ENCODE measurements around the gene ERC2.

Gene ERC2

DNA sequence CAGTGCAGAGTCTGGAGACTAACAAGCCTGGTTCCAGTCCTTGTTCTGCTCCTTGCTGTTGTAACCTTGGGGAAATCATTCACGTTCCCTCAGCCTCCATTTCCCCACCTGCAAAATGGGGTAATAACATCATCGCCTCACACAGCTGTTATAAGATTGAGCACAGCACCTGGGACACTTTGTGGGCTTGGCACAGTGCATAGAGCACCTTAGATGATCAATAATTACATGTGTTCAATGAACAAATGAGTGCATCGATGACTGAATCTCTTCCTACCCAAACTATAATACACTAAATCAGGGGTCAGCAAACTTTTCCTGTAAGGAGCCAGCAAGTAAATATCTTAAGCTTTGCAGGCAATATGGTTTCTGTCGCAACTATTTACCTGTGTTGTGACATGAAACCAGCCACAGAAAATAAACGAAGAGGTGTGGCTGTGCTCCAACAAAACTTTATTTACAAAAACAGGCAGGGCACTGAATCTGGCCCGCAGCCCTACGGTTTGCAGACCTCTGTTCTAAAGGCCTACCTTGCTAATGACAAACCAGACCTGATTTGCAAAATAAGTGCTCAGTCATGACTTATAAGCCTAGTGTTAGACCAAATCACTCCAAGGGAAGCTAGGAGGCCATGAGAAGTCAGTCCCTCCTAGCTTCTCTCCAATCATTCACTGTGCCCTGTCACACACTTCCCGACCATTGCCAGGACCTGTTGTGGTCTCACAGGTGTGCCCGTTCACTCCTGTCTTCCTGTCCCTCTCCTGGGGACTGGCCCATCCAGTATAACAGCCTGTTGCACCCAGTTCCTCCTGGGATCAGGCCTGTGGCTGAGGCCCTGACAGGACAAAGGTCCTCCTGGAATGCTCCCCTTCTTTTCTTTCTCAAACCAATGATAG, 831.7 kb downstream of the ERC2 start:
- Histone ChIP-seq H3K79me2 (ENCODE audit: control insufficient read depth, insufficient read depth, low read length, unreplicated experiment) (no peaks in the 10 kb centered on the region), H2AFZ (ENCODE audit: low read length, unreplicated experiment) (no peak overlapping the region), H3K27ac (ENCODE audit: low read depth, low read length) (no peak overlapping the region), H3K4me3 (ENCODE audit: low read depth, low read length) (no peak overlapping the region), H3K36me3 (ENCODE audit: insufficient read depth, low read length) (no peaks in the 10 kb centered on the region), H3K4me1 (ENCODE audit: control insufficient read depth, insufficient read depth, low read length, unreplicated experiment) (no peaks in the 10 kb centered on the region), H3K27me3 (ENCODE audit: insufficient read depth, low read length) (no peaks in the 10 kb centered on the region)

DNA sequence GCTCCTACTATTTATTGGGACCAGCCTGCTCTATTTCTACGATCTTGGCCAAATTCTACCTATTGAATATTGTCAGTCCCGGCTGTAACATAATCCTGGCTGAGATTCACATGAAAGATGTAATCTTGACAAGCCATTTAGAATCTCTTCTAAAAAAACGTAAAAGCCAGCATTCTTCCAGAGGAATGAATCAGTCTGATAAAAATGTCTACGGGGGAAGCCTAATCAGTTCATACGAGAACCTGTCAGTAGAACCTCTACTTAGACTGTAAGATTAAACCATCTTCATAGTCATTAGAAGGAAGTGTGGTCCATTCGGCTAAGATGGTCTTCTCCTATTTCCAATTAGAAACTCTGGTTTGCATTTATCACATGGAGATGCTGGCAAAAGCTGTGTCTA, 833.9 kb downstream of the ERC2 start:
- no peaks in the 10 kb centered on the region for H3K79me2 ChIP-seq (ENCODE audit: control insufficient read depth, insufficient read depth, low read length, unreplicated experiment)
- H3K27me3 ChIP-seq (ENCODE audit: insufficient read depth, low read length), result no peaks in the 10 kb centered on the region
- H3K27ac ChIP-seq (ENCODE audit: low read depth, low read length), result no peak overlapping the region
- H3K4me1 ChIP-seq (ENCODE audit: control insufficient read depth, insufficient read depth, low read length, unreplicated experiment), result no peaks in the 10 kb centered on the region
- no peak overlapping the region for H2AFZ ChIP-seq (ENCODE audit: low read length, unreplicated experiment)
- no peaks in the 10 kb centered on the region for H3K36me3 ChIP-seq (ENCODE audit: insufficient read depth, low read length)
- H3K4me3 ChIP-seq (ENCODE audit: low read depth, low read length), result no peak overlapping the region

DNA sequence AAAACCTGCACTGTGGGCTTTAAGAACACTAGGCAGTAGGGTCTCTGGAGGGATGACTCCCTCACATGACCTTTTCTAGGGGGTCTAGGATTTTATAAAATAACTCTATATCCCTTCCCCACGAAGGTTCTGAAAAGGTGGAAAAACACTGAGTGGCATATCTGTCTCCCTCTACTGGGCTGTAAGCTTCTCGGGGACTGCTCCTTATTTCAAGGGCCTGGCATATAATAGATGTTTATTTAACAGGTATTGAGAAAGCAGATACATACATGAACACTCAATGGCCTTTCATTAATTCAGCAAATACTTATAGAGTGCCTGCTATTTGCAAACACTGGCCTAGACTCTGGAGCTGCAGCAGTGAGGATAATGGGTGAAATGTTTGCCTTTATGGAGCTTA, 834.9 kb downstream of the ERC2 start:
- no peak overlapping the region for H3K4me3 ChIP-seq (ENCODE audit: low read depth, low read length)
- H3K36me3 ChIP-seq (ENCODE audit: insufficient read depth, low read length), result no peaks in the 10 kb centered on the region
- no peaks in the 10 kb centered on the region for H3K79me2 ChIP-seq (ENCODE audit: control insufficient read depth, insufficient read depth, low read length, unreplicated experiment)
- H3K4me1 ChIP-seq (ENCODE audit: control insufficient read depth, insufficient read depth, low read length, unreplicated experiment), result no peaks in the 10 kb centered on the region
- H2AFZ ChIP-seq (ENCODE audit: low read length, unreplicated experiment), result no peak overlapping the region
- no peak overlapping the region for H3K27ac ChIP-seq (ENCODE audit: low read depth, low read length)
- no peaks in the 10 kb centered on the region for H3K27me3 ChIP-seq (ENCODE audit: insufficient read depth, low read length)

DNA sequence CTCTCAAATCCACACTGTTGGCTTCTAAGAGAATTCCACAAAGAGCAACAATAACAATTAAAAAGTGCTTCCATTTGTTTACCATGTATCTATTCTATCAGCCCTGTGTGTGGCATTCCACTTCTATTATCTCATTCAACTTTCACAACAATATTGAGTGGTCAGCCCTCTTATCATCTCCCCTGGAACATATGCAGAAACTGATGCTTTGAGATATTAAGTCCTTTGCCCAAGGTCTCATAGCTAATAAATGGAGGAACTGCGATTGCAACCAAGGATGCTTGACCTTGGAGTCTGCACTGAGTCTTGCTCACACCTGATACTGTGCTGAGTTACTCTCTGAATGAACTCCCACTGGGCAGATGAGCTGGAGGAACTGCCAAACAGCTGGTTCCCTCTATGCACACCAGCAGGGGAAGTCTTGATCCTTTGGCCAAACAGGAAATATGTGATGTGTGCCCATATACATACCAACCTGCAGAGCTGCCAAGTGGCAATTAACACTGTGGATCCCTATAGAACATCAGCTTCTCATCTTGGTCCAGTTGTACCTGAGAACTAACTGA, 836.4 kb downstream of the ERC2 start:
- Histone ChIP-seq H2AFZ (ENCODE audit: low read length, unreplicated experiment) (no peak overlapping the region), H3K4me3 (ENCODE audit: low read depth, low read length) (no peak overlapping the region), H3K27me3 (ENCODE audit: insufficient read depth, low read length) (no peaks in the 10 kb centered on the region), H3K27ac (ENCODE audit: low read depth, low read length) (no peak overlapping the region), H3K4me1 (ENCODE audit: control insufficient read depth, insufficient read depth, low read length, unreplicated experiment) (no peaks in the 10 kb centered on the region), H3K36me3 (ENCODE audit: insufficient read depth, low read length) (no peaks in the 10 kb centered on the region), H3K79me2 (ENCODE audit: control insufficient read depth, insufficient read depth, low read length, unreplicated experiment) (no peaks in the 10 kb centered on the region)

DNA sequence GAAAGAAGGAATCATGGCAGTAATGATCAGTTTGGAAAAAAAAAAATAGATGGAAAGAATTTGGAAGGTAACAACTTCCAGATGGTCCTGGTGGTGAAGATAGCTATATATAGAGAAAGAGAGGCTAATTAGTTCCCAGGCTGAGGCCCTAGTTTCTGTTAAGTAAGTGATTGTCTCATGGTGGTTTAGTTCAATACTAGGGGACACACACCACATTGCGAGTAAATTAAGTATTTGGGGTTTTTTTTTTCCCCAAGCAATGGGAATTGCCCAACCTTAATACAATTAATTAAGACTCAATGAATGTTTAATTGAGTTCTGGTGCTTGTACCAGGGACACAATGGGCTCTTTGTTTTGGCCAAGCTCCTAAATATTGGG, 837.4 kb downstream of the ERC2 start:
- Histone ChIP-seq H3K4me1 (ENCODE audit: control insufficient read depth, insufficient read depth, low read length, unreplicated experiment) (no peaks in the 10 kb centered on the region), H3K27ac (ENCODE audit: low read depth, low read length) (no peak overlapping the region), H2AFZ (ENCODE audit: low read length, unreplicated experiment) (no peak overlapping the region), H3K79me2 (ENCODE audit: control insufficient read depth, insufficient read depth, low read length, unreplicated experiment) (no peaks in the 10 kb centered on the region), H3K36me3 (ENCODE audit: insufficient read depth, low read length) (no peaks in the 10 kb centered on the region), H3K4me3 (ENCODE audit: low read depth, low read length) (no peak overlapping the region), H3K27me3 (ENCODE audit: insufficient read depth, low read length) (no peaks in the 10 kb centered on the region)

DNA sequence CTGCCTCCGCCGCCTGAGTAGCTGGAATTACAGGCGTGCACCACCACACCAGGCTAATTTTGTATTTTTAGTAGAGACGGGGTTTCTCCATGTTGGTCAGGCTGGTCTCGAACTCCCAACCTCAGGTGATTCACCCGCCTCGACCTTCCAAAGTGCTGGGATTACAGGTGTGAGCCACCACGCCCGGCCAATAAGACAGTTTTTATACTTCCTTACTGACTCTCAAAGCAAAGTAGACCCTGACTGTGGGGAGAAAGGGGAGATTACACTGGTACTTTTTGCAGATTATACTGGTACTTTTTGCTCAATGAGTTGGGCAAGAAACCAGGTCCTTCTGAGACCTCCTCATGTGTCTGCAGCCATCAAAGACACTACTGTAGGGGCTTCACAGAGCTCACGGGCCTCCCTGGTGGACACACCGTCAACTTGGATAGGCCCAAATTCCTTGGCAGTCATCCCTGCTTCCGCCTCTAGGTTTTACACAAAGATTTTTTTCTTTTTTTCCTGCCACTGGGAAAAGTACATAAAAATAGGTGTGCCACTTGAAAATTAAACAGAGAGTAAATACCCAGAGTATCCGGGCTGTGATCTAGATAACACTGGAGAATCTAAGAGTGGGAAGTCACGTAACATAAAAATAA, 837.9 kb downstream of the ERC2 start:
- Histone ChIP-seq H3K4me3 (ENCODE audit: low read depth, low read length) (no peak overlapping the region), H2AFZ (ENCODE audit: low read length, unreplicated experiment) (no peak overlapping the region), H3K36me3 (ENCODE audit: insufficient read depth, low read length) (no peaks in the 10 kb centered on the region), H3K79me2 (ENCODE audit: control insufficient read depth, insufficient read depth, low read length, unreplicated experiment) (no peaks in the 10 kb centered on the region), H3K27me3 (ENCODE audit: insufficient read depth, low read length) (no peaks in the 10 kb centered on the region), H3K27ac (ENCODE audit: low read depth, low read length) (no peak overlapping the region), H3K4me1 (ENCODE audit: control insufficient read depth, insufficient read depth, low read length, unreplicated experiment) (no peaks in the 10 kb centered on the region)

DNA sequence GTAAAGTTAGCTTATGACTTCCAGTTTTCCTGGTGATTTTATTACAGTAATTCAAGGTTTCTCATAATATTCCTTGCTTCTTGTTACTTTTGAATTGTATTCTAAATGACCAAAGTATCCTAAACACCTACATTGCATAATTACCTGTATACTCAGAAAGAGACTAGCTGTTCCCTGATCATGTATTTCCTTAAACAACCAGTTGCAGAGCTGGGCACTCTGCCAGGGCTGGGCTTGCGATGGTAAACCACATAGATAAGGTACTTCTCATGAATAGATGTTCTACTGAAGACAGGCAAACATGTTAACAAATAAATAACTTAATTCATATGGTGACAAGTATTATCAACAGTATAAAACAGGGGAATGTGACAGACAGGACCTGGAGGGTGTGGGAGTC, 838.8 kb downstream of the ERC2 start:
- Histone ChIP-seq H3K27me3 (ENCODE audit: insufficient read depth, low read length) (no peaks in the 10 kb centered on the region), H3K36me3 (ENCODE audit: insufficient read depth, low read length) (no peaks in the 10 kb centered on the region), H3K4me1 (ENCODE audit: control insufficient read depth, insufficient read depth, low read length, unreplicated experiment) (no peaks in the 10 kb centered on the region), H3K27ac (ENCODE audit: low read depth, low read length) (no peak overlapping the region), H2AFZ (ENCODE audit: low read length, unreplicated experiment) (no peak overlapping the region), H3K4me3 (ENCODE audit: low read depth, low read length) (no peak overlapping the region), H3K79me2 (ENCODE audit: control insufficient read depth, insufficient read depth, low read length, unreplicated experiment) (no peaks in the 10 kb centered on the region)

DNA sequence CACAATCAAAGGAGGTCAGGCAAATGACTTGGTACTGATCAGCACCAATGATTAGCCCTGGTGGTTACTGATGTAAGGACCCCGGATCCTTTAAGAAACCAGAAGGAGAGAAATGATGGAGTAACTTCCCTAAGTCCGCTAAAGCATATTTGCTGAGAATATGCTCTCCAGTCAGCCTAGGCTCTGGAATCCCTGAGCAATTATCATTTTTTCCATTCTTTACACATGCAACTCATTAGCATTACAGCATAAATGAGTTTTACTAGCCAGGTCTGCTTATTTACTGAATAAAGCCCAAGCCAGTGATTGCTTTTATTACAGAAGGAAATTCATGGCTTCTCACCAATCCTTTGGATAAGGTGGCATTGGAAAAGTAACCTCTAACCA, 842.0 kb downstream of the ERC2 start:
- Histone ChIP-seq H3K4me1 (ENCODE audit: control insufficient read depth, insufficient read depth, low read length, unreplicated experiment) (no peaks in the 10 kb centered on the region), H3K27me3 (ENCODE audit: insufficient read depth, low read length) (no peaks in the 10 kb centered on the region), H3K79me2 (ENCODE audit: control insufficient read depth, insufficient read depth, low read length, unreplicated experiment) (no peaks in the 10 kb centered on the region), H2AFZ (ENCODE audit: low read length, unreplicated experiment) (no peak overlapping the region), H3K27ac (ENCODE audit: low read depth, low read length) (no peak overlapping the region), H3K36me3 (ENCODE audit: insufficient read depth, low read length) (no peaks in the 10 kb centered on the region), H3K4me3 (ENCODE audit: low read depth, low read length) (no peak overlapping the region)

DNA sequence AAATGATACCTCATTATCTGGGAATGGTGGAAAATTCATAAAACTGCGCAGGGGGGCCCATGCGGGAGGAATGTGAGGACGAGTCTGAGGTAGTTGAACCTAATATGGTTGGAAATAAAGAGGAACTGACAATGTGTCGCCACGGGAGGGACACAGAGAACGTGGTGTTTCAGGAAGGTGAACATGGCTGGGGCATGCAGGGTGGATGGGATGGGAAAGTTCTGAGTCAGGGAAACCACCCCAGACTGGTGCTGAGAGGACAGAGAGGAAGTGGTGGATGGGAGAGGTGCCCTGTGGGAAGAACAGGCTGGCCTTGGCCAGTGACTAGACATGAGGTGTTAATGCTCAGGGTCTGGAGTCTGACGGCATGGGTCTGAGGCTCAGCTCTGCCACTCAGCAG, 844.0 kb downstream of the ERC2 start:
- Histone ChIP-seq H3K4me1 (ENCODE audit: control insufficient read depth, insufficient read depth, low read length, unreplicated experiment) (no peaks in the 10 kb centered on the region), H2AFZ (ENCODE audit: low read length, unreplicated experiment) (no peak overlapping the region), H3K27me3 (ENCODE audit: insufficient read depth, low read length) (no peaks in the 10 kb centered on the region), H3K4me3 (ENCODE audit: low read depth, low read length) (no peak overlapping the region), H3K36me3 (ENCODE audit: insufficient read depth, low read length) (no peaks in the 10 kb centered on the region), H3K27ac (ENCODE audit: low read depth, low read length) (no peak overlapping the region), H3K79me2 (ENCODE audit: control insufficient read depth, insufficient read depth, low read length, unreplicated experiment) (no peaks in the 10 kb centered on the region)

DNA sequence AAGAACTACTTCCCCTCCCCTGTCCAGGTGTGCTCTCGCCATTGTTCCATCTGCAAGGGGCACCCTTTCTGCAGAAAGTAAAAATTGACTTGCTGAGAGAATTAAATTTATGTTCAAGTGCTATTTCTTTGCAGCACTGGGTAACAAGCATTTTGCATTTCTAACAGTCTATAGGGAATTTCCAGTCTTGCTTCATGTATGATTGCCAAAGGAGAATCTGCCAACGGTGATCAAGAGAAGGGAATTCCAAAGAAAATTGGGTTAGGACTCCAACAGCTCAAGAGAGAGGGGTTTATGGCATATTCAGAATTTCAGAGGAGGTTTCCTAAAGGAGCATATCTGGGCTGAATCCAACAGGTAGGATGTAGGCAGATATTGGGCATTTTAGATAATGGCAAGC, 844.5 kb downstream of the ERC2 start:
- H3K4me3 ChIP-seq (ENCODE audit: low read depth, low read length), result no peak overlapping the region
- H3K27ac ChIP-seq (ENCODE audit: low read depth, low read length), result no peak overlapping the region
- no peaks in the 10 kb centered on the region for H3K36me3 ChIP-seq (ENCODE audit: insufficient read depth, low read length)
- H2AFZ ChIP-seq (ENCODE audit: low read length, unreplicated experiment), result no peak overlapping the region
- H3K79me2 ChIP-seq (ENCODE audit: control insufficient read depth, insufficient read depth, low read length, unreplicated experiment), result no peaks in the 10 kb centered on the region
- no peaks in the 10 kb centered on the region for H3K27me3 ChIP-seq (ENCODE audit: insufficient read depth, low read length)
- H3K4me1 ChIP-seq (ENCODE audit: control insufficient read depth, insufficient read depth, low read length, unreplicated experiment), result no peaks in the 10 kb centered on the region

DNA sequence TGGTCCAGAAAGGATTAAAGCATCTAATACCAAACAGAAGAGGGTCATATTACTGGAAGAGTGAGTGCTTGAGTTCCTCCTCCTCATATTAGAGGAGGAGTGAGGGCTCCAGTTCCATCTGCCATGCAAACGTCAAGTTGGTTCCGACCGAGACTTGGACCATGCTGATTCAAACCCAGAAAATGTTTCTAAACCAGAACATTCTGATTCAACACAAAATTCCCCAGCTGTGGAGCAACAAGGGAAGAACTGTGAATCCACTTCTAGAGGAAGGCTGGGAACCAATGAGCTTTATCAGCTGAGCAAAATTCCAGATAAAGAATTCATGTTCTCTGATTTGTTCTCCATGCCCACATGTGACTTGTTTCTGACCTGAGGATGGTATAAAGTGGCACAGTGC, 845.5 kb downstream of the ERC2 start:
- Histone ChIP-seq H3K27me3 (ENCODE audit: insufficient read depth, low read length) (no peaks in the 10 kb centered on the region), H3K4me3 (ENCODE audit: low read depth, low read length) (no peak overlapping the region), H3K36me3 (ENCODE audit: insufficient read depth, low read length) (no peaks in the 10 kb centered on the region), H2AFZ (ENCODE audit: low read length, unreplicated experiment) (no peak overlapping the region), H3K4me1 (ENCODE audit: control insufficient read depth, insufficient read depth, low read length, unreplicated experiment) (no peaks in the 10 kb centered on the region), H3K79me2 (ENCODE audit: control insufficient read depth, insufficient read depth, low read length, unreplicated experiment) (no peaks in the 10 kb centered on the region), H3K27ac (ENCODE audit: low read depth, low read length) (no peak overlapping the region)
